GM06990 (cell line): ENCODE results near the gene WDR27.

Experiments used
- DNase-seq: peaks from one replicate; pipeline ENCODE4 v3.0.0-alpha.2; 2011; ENCODE audit not compliant: insufficient read length; ENCODE audit errors: extremely low read depth
- H3K27me3 ChIP-seq: replicated peaks from 2 replicates; pipeline ENCODE4 v1.6.0; 2011; ENCODE audit warnings: low read length; ENCODE audit not compliant: control insufficient read depth, insufficient read depth
- H3K36me3 ChIP-seq: 2 replicates; pipeline ENCODE4 v1.5.1; 2011; ENCODE audit warnings: low read length; ENCODE audit not compliant: control insufficient read depth, insufficient read depth
- H3K4me3 ChIP-seq: replicated peaks from 2 replicates; pipeline ENCODE4 v1.5.1; 2011; ENCODE audit warnings: low read depth, mild to moderate bottlenecking, control low read depth, low read length
- CTCF ChIP-seq: IDR thresholded peaks from 2 replicates; pipeline ENCODE4 v1.5.1; 2011; ENCODE audit warnings: low read length, control low read depth, mild to moderate bottlenecking, inconsistent platforms; ENCODE audit not compliant: insufficient read depth, poor library complexity, severe bottlenecking

The WDR27 gene

GRCh38 chr6:169675011-169675410 is 26.8 kb downstream of the WDR27 start:
- peaks cover 3% of the 10 kb centered on the region for H3K36me3 ChIP-seq
- no peak for DNase-seq
- no peak for TF ChIP-seq CTCF

DNA sequence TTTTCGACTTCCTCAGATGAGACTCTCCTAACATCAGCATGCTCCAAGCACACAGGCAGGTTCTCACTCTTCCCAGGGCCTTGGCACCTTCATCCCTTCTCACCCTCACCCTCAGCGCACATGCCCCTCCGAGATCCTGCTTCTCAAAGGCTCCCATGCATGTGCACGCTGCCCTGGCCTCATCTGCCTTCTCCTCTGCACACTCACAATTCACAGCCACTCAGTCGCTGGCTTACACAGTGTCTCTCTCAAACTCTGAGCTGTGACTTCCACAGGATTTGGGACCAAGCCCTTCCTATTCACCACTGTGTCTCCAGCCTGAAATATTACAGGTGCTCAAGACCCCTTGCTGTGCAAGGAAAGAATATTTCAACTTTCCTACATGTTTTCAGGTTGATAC is 30.3 kb downstream of the WDR27 start:
- no peak for DNase-seq
- H3K4me3 ChIP-seq: no peak overlapping the region
- H3K27me3 ChIP-seq: no peaks in the 10 kb centered on the region
- TF ChIP-seq CTCF: no peak
- H3K36me3 ChIP-seq: peaks cover 4% of the 10 kb centered on the region; the same call in 1 of the 2 replicates

More at GRCh38 chr6:169675011-169675410, 26.8 kb downstream of the WDR27 start:
- H3K4me3 ChIP-seq: no peak overlapping the region
- H3K27me3 ChIP-seq: no peaks in the 10 kb centered on the region

- H3K27me3 ChIP-seq: no peaks in the 10 kb centered on the region
- peaks cover 6% of the 10 kb centered on the region for H3K36me3 ChIP-seq
- TF ChIP-seq CTCF: no peak
- no peak for DNase-seq
- H3K4me3 ChIP-seq: no peak overlapping the region
Measured at GRCh38 chr6:169669889-169670288, 31.9 kb downstream of the WDR27 start.

DNA sequence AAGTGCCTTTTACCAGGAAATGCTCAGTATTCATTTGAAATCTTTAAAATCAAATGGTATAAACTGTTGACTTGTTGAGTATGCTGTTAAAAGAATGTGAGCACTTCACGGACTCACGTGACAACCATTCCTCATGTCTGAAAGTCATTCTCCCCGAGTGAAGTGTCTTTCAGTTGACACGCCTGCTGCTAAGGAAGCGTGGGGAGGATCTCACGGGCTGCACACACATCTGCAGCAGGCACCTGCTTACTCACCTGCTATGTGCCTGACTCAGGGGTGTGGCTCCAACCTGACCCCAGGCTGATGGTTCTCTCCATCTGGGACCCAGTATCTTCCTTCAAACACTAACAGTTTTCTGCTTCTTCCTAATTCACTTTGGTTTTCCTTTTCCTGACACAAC is 32.7 kb downstream of the WDR27 start:
- TF ChIP-seq CTCF: no peak
- Histone ChIP-seq H3K27me3 (no peaks in the 10 kb centered on the region), H3K36me3 (peaks cover 6% of the 10 kb centered on the region), H3K4me3 (no peak overlapping the region)
- no peak for DNase-seq

GRCh38 chr6:169668203-169668847 is 33.5 kb downstream of the WDR27 start:
- Histone ChIP-seq H3K4me3 (no peak overlapping the region), H3K36me3 (peaks cover 6% of the 10 kb centered on the region), H3K27me3 (no peaks in the 10 kb centered on the region)
- no peak for DNase-seq
- no peak for TF ChIP-seq CTCF

DNA sequence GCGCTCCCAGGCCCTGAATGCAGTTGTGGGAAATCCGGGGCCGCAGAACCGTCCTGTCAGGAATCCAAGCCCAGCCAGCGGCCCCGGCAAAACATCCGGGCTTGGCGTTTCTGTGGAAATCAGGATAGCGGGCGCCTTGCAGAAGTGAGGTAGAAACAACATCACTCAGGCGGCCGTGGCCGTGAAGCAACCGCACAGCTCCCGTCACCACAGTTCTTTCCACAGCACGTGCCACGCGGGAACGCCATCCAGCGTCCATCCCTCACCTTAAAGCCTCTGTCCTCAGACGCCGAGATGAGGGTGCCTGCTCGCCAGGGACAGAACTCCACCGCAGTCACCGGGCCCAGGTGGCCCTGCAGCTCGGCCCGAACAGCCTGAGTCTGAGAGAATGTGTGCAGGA is 34.1 kb downstream of the WDR27 start:
- no peak for TF ChIP-seq CTCF
- peaks cover 6% of the 10 kb centered on the region for H3K36me3 ChIP-seq

More for the DNA sequence above, 34.1 kb downstream of the WDR27 start:
- Histone ChIP-seq H3K4me3 (no peak overlapping the region), H3K27me3 (no peaks in the 10 kb centered on the region)
- no peak for DNase-seq
